PC-3 (cell line): ENCODE measurements around the gene PTS. TPM values are rescaled to one million over a fixed set of nuclear protein-coding genes. Genes with fewer than 3 reads are reported as not detected.

ENCODE experiments used
- ATAC-seq: fragments of 200-7000 bp; cut with Tn5 transposase; 2 replicates; pipeline ENCODE4 v1.9.1; 2020; ENCODE audit warnings: mild to moderate bottlenecking, moderate library complexity
- BruUV-seq: library from RNA; stranded (reverse); fragments of 400-500 nt; replicated peaks from 2 replicates; lab custom pipeline; 2021; lab: Mats Ljungman, UMichigan
- CTCF ChIA-PET: fragments of 300-600 bp; sonication (Branson Sonifier 250); formaldehyde crosslinking; loops from one replicate; lab custom pipeline; 2022; ENCODE audit warnings: antibody characterized with exemption; lab: Charles Lee
- POLR2A ChIA-PET: fragments of 300-600 bp; sonication (Branson Sonifier 250); formaldehyde crosslinking; loops from one replicate; lab custom pipeline; 2022; ENCODE audit warnings: antibody characterized with exemption; ENCODE audit not compliant: unreplicated experiment; lab: Charles Lee
- DNase-seq: peaks from one replicate; pipeline ENCODE4 v3.0.0-alpha.2; 2015
- H2AFZ ChIP-seq: fragments of 300-600 bp; sonication (generic); 2 replicates; pipeline ENCODE4 v1.6.0; 2016; ENCODE audit warnings: antibody characterized with exemption, low read length
- H3F3A ChIP-seq: fragments of 300-600 bp; sonication (generic); one replicate; pipeline ENCODE4 v1.6.0; 2017; ENCODE audit warnings: antibody characterized with exemption, low read length, control low read depth, mild to moderate bottlenecking; ENCODE audit not compliant: unreplicated experiment
- H3K27ac ChIP-seq: fragments of 300-600 bp; sonication (generic); 2 replicates; pipeline ENCODE4 v1.5.1; 2016; ENCODE audit warnings: mild to moderate bottlenecking, low read length
- H3K27me3 ChIP-seq: fragments of 300-600 bp; sonication (generic); 2 replicates; pipeline ENCODE4 v1.6.1; 2016; ENCODE audit warnings: low read length, mixed read lengths
- H3K36me3 ChIP-seq: fragments of 300-600 bp; sonication (generic); 2 replicates; pipeline ENCODE4 v1.6.1; 2016; ENCODE audit warnings: low read depth, mixed run types, low read length, mixed read lengths
- H3K4me1 ChIP-seq: fragments of 300-600 bp; sonication (generic); 2 replicates; pipeline ENCODE4 v1.5.1; 2016; ENCODE audit warnings: low read length; ENCODE audit not compliant: insufficient read depth
- H3K4me2 ChIP-seq: fragments of 300-600 bp; sonication (generic); 2 replicates; pipeline ENCODE4 v1.6.0; 2016; ENCODE audit warnings: low read length
- H3K4me3 ChIP-seq: fragments of 300-600 bp; sonication (generic); 2 replicates; pipeline ENCODE4 v1.5.1; 2016; ENCODE audit warnings: mild to moderate bottlenecking, low read length, mixed read lengths
- H3K79me2 ChIP-seq: fragments of 300-600 bp; sonication (generic); 2 replicates; pipeline ENCODE4 v1.6.1; 2017; ENCODE audit warnings: low read length, mixed read lengths
- H3K9ac ChIP-seq: fragments of 300-600 bp; sonication (generic); 2 replicates; pipeline ENCODE4 v1.6.0; 2016; ENCODE audit warnings: mild to moderate bottlenecking, low read length
- H3K9me2 ChIP-seq: fragments of 300-600 bp; sonication (generic); replicated peaks from 2 replicates; pipeline ENCODE4 v1.6.1; 2016; ENCODE audit warnings: mixed run types, low read length, mixed read lengths
- H3K9me3 ChIP-seq: fragments of 300-600 bp; sonication (generic); 2 replicates; pipeline ENCODE4 v1.6.1; 2016; ENCODE audit warnings: low read length, mixed read lengths
- H4K20me1 ChIP-seq: fragments of 300-600 bp; sonication (generic); 2 replicates; pipeline ENCODE4 v1.6.1; 2016; ENCODE audit warnings: low read length, mixed read lengths
- EZH2 ChIP-seq: fragments of 300-600 bp; sonication (generic); IDR thresholded peaks from one replicate; pipeline ENCODE4 v1.6.1; 2017; ENCODE audit warnings: antibody characterized with exemption, mild to moderate bottlenecking, low read length; ENCODE audit not compliant: unreplicated experiment
- EZH2phosphoT487 ChIP-seq: fragments of 300-600 bp; sonication (generic); IDR thresholded peaks from 2 replicates; pipeline ENCODE4 v1.6.1; 2018; ENCODE audit warnings: mild to moderate bottlenecking, antibody characterized with exemption, low read length, borderline replicate concordance
- intact Hi-C: fragments of 100-400 bp; cut with micrococcal nuclease; formaldehyde crosslinking; loops from 2 replicates; pipeline ENCODE4 v1.9.0; 2023
- total RNA-seq: library from RNA; depleted of rRNA; stranded (reverse); fragments of >200 nt; gene quantifications from 2 replicates; pipeline ENCODE4 v1.2.3, GENCODE V29; 2014
- TF ChIP-seq, protein P1 (sequence below): fragments of 300-600 bp; sonication (generic); conservative IDR thresholded peaks from 2 replicates; pipeline ENCODE4 v1.5.1; 2017; ENCODE audit warnings: antibody characterized with exemption, low read depth, mild to moderate bottlenecking, low read length

Gene PTS
- total RNA-seq, 1 experiment from 2014 or later: 77.4 TPM

DNA sequence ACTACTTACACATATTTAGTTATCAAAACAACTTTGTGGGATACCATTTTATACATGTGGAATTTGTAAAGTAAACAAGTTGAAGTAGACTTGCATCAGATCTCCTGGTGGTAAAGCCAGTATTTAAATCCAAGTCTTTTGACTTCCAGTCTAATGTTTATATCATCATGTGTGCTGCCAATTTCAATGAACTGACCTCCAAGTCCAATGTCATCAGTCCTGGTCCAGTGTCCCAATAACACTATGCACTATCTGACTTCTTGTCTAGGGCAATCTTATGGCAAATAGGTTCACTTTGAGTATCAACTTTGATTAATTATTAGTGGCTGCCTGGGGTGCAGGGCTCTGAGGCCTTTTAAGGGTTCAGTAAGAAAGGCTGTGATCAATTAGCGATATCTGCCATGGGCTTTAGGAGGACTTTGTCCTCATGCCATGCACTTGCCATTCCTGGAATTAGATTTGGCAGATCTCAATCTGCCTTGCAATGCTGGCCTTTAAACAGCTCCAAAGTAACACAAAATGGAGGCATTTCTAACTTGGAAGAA lies 9.6 kb upstream of the PTS start:
- no peak overlapping the region for H3K4me3 ChIP-seq
- no peaks in the 10 kb centered on the region for H3K9me2 ChIP-seq
- intact Hi-C loops: loop anchor here (5.0 kb wide), 3 partner anchors 39 to 1071 kb away; partner anchors contain the start of genes BCO2 and PLET1
- no peaks in the 10 kb centered on the region for H3F3A ChIP-seq
- H3K36me3 ChIP-seq: no peaks in the 10 kb centered on the region
- no peak overlapping the region for H3K4me2 ChIP-seq
- H2AFZ ChIP-seq: no peak overlapping the region; the same call in 1 of the 2 replicates
- H3K9ac ChIP-seq: no peak overlapping the region
- no peaks in the 10 kb centered on the region for H3K9me3 ChIP-seq
- H3K27me3 ChIP-seq: no peaks in the 10 kb centered on the region
- peak; percentile 39 for DNase-seq
- TF ChIP-seq, protein P1, sequence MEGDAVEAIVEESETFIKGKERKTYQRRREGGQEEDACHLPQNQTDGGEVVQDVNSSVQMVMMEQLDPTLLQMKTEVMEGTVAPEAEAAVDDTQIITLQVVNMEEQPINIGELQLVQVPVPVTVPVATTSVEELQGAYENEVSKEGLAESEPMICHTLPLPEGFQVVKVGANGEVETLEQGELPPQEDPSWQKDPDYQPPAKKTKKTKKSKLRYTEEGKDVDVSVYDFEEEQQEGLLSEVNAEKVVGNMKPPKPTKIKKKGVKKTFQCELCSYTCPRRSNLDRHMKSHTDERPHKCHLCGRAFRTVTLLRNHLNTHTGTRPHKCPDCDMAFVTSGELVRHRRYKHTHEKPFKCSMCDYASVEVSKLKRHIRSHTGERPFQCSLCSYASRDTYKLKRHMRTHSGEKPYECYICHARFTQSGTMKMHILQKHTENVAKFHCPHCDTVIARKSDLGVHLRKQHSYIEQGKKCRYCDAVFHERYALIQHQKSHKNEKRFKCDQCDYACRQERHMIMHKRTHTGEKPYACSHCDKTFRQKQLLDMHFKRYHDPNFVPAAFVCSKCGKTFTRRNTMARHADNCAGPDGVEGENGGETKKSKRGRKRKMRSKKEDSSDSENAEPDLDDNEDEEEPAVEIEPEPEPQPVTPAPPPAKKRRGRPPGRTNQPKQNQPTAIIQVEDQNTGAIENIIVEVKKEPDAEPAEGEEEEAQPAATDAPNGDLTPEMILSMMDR: no peak
- no peak for TF ChIP-seq EZH2phosphoT487
- TF ChIP-seq EZH2: no peak
- no peak overlapping the region for H3K27ac ChIP-seq
- H4K20me1 ChIP-seq: no peaks in the 10 kb centered on the region
- BruUV-seq: no TSS peak
- ChIA-PET CTCF (interaction anchor here (0.5 to 0.7 kb wide), 2 partner anchors 59 to 64 kb away, joined by 3 to 10 read pairs; no protein-coding TSS in a partner anchor), POLR2A (no interaction called here)
- ATAC-seq: peak; percentile 14; the same call in 1 of the 2 replicates
- H3K79me2 ChIP-seq: no peaks in the 10 kb centered on the region
- peaks cover 34% of the 10 kb centered on the region for H3K4me1 ChIP-seq

DNA sequence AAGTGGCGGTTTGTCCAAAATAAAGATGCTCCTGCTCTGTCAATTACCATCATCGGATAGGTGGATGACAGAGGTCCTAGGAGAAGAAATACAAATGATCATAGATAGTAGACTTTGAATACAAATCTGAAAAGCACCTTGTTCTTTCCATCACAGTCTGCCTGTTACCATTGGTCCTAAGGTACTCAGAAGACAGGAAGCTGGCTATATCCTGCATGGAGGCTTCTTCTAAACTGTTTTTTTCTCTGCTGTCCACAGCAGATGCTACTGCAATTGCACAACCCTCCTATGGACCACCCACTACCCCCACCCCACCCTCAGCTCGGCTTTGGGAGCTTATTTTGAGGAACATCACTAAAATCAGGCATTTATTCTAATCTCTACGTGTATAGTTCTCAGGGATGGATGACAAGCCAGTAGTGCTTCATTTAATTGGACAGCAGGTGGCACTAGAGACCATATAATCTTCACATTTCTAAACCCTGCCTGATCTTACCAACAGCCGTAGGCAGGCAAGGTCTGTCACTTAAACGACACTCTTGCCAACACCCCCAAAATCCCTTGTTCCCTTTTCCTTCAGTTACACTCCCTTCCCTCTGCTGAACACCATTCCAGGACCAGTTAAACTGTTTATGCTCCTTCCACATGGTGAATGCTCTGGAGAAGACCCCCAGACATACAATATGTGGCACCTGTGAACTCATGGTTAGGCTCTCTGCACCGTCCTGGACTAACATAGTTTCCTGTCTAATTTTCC lies 6.6 kb upstream of the PTS start:
- no peaks in the 10 kb centered on the region for H3K36me3 ChIP-seq
- POLR2A ChIA-PET: interaction anchor here (0.5 to 0.6 kb wide), 3 partner anchors 14 to 195 kb away, joined by 4 to 5 read pairs (median 4); partner anchors contain the start of gene IL18

More for the DNA sequence above, 6.6 kb upstream of the PTS start:
- H3K4me3 ChIP-seq: no peak overlapping the region
- peaks cover 33% of the 10 kb centered on the region for H3K4me1 ChIP-seq
- intact Hi-C loops: loop anchor here (1.0 to 5.0 kb wide), 4 partner anchors 42 to 1068 kb away; partner anchors contain the start of genes BCO2 and PLET1
- H3K27ac ChIP-seq: no peak overlapping the region
- peak; percentile 88 for DNase-seq
- no peaks in the 10 kb centered on the region for H3K9me2 ChIP-seq
- ATAC-seq: peak; percentile 85
- BruUV-seq: no TSS peak
- H2AFZ ChIP-seq: peak overlapping the region; percentile 46
- TF ChIP-seq, protein P1: peak; percentile 91
- TF ChIP-seq EZH2 (no peak), EZH2phosphoT487 (no peak)
- no peaks in the 10 kb centered on the region for H3K27me3 ChIP-seq
- CTCF ChIA-PET: interaction anchor here (0.5 to 3.4 kb wide), 6 partner anchors 28 to 106 kb away, joined by 3 to 60 read pairs (median 4); partner anchors contain the start of gene BCO2
- H4K20me1 ChIP-seq: no peaks in the 10 kb centered on the region
- no peaks in the 10 kb centered on the region for H3F3A ChIP-seq
- H3K9me3 ChIP-seq: no peaks in the 10 kb centered on the region
- H3K9ac ChIP-seq: no peak overlapping the region
- H3K4me2 ChIP-seq: 0 out of 2 replicates have a peak overlapping the region, but pooled peaks have one; percentile 29
- no peaks in the 10 kb centered on the region for H3K79me2 ChIP-seq
